IMR-90 (cell line): ENCODE results near the gene GPHA2. TPM values are rescaled to one million over a fixed set of nuclear protein-coding genes. Genes with fewer than 3 reads are reported as not detected.
A peak's percentile ranks its signal among the peaks of the same experiment; 100 is the strongest.

ENCODE experiments used
- ATAC-seq: fragments of 200-7000 bp; cut with Tn5 transposase; 2 replicates; pipeline ENCODE4 v1.9.1; 2020; ENCODE audit warnings: low read depth, mild to moderate bottlenecking, moderate library complexity
- BruUV-seq: library from RNA; stranded (reverse); fragments of 400-500 nt; replicated peaks from 2 replicates; lab custom pipeline; 2021; lab: Mats Ljungman, UMichigan
- CTCF ChIA-PET: fragments of 300-600 bp; formaldehyde crosslinking; extraction: SDS; loops from one replicate; lab custom pipeline; 2021; ENCODE audit warnings: antibody characterized with exemption; lab: Yijun Ruan, JAX
- POLR2A ChIA-PET: fragments of 300-600 bp; sonication (Branson Sonifier 250); formaldehyde crosslinking; loops from one replicate; lab custom pipeline; 2022; ENCODE audit warnings: antibody characterized with exemption; ENCODE audit not compliant: unreplicated experiment; lab: Charles Lee
- DNase-seq: peaks from one replicate; pipeline ENCODE4 v3.0.0; 2013
- H2AFZ ChIP-seq: replicated peaks from 2 replicates; pipeline ENCODE3; 2013; ENCODE audit warnings: low read length, mild to moderate bottlenecking; ENCODE audit not compliant: poor library complexity
- H2AK5ac ChIP-seq: 2 replicates; pipeline ENCODE4 v1.6.1; 2013; ENCODE audit warnings: low read depth, low read length, inconsistent platforms
- H2AK9ac ChIP-seq: replicated peaks from 2 replicates; pipeline ENCODE3; 2013; ENCODE audit warnings: mild to moderate bottlenecking, low read depth, low read length, moderate library complexity; ENCODE audit not compliant: poor library complexity
- H2BK120ac ChIP-seq: 2 replicates; pipeline ENCODE4 v1.6.1; 2013; ENCODE audit warnings: low read depth, low read length, inconsistent platforms
- H2BK15ac ChIP-seq: 3 replicates; pipeline ENCODE4 v1.6.1; 2013; ENCODE audit warnings: low read depth, low read length, inconsistent platforms
- H2BK20ac ChIP-seq: 2 replicates; pipeline ENCODE4 v1.6.1; 2013; ENCODE audit warnings: low read depth, mild to moderate bottlenecking, inconsistent platforms, low read length, moderate library complexity
- H2BK5ac ChIP-seq: 2 replicates; pipeline ENCODE4 v1.6.1; 2013; ENCODE audit warnings: mild to moderate bottlenecking, low read depth, low read length, inconsistent platforms; ENCODE audit not compliant: poor library complexity, severe bottlenecking
- H3K14ac ChIP-seq: replicated peaks from 2 replicates; pipeline ENCODE4 v1.6.1; 2013; ENCODE audit warnings: low read depth, low read length, inconsistent platforms
- H3K18ac ChIP-seq: 2 replicates; pipeline ENCODE4 v1.6.1; 2013; ENCODE audit warnings: low read depth, low read length, control low read depth
- H3K23ac ChIP-seq: 2 replicates; pipeline ENCODE4 v1.6.1; 2013; ENCODE audit warnings: low read depth, low read length, inconsistent platforms
- H3K27ac ChIP-seq: 2 replicates; pipeline ENCODE4 v1.5.1; 2013; ENCODE audit warnings: mild to moderate bottlenecking, control low read depth, low read length; ENCODE audit not compliant: insufficient read depth
- H3K27me3 ChIP-seq: 2 replicates; pipeline ENCODE4 v1.6.1; 2013; ENCODE audit warnings: low read length; ENCODE audit not compliant: control insufficient read depth, insufficient read depth
- H3K36me3 ChIP-seq: 2 replicates; pipeline ENCODE4 v1.6.1; 2013; ENCODE audit warnings: low read length, mixed read lengths; ENCODE audit not compliant: control insufficient read depth, insufficient read depth
- H3K4ac ChIP-seq: 2 replicates; pipeline ENCODE4 v1.6.1; 2013; ENCODE audit warnings: low read depth, low read length, inconsistent platforms
- H3K4me1 ChIP-seq: 2 replicates; pipeline ENCODE4 v1.6.1; 2013; ENCODE audit warnings: low read length, mixed read lengths; ENCODE audit not compliant: control insufficient read depth, insufficient read depth
- H3K4me2 ChIP-seq: 2 replicates; pipeline ENCODE4 v1.6.1; 2013; ENCODE audit warnings: low read depth, mild to moderate bottlenecking, control low read depth, low read length, moderate library complexity
- H3K4me3 ChIP-seq: 2 replicates; pipeline ENCODE4 v1.5.1; 2013; ENCODE audit warnings: low read depth, mild to moderate bottlenecking, control low read depth, low read length, moderate library complexity; ENCODE audit not compliant: insufficient read depth
- H3K56ac ChIP-seq: 2 replicates; pipeline ENCODE4 v1.6.1; 2013; ENCODE audit warnings: low read length, inconsistent platforms; ENCODE audit not compliant: insufficient read depth; ENCODE audit errors: extremely low read depth
- H3K79me1 ChIP-seq, 2 experiments: 2 replicates each; pipeline ENCODE4 v1.6.1; 2013; ENCODE audit warnings: low read length in 2 of 2, inconsistent platforms in 1 of 2, low read depth in 1 of 2
- H3K9ac ChIP-seq: 2 replicates; pipeline ENCODE4 v1.6.1; 2013; ENCODE audit warnings: low read depth, low read length, control low read depth
- H3K9me1 ChIP-seq: 2 replicates; pipeline ENCODE4 v1.6.1; 2013; ENCODE audit warnings: low read length, inconsistent platforms; ENCODE audit not compliant: insufficient read depth
- H3K9me3 ChIP-seq: 2 replicates; pipeline ENCODE4 v1.6.1; 2013; ENCODE audit warnings: low read length; ENCODE audit not compliant: control insufficient read depth, insufficient read depth
- H4K20me1 ChIP-seq: 2 replicates; pipeline ENCODE4 v1.6.1; 2013; ENCODE audit warnings: low read length, inconsistent platforms; ENCODE audit not compliant: insufficient read depth
- H4K5ac ChIP-seq: 2 replicates; pipeline ENCODE4 v1.6.1; 2013; ENCODE audit warnings: mild to moderate bottlenecking, low read depth, low read length, control low read depth
- H4K8ac ChIP-seq, 2 experiments: 2 replicates each; pipeline ENCODE4 v1.6.1; 2013; ENCODE audit warnings: low read depth in 2 of 2, low read length in 2 of 2, control low read depth in 1 of 2, inconsistent platforms in 1 of 2
- H4K91ac ChIP-seq: 2 replicates; pipeline ENCODE4 v1.6.1; 2013; ENCODE audit warnings: low read depth, low read length, inconsistent platforms; ENCODE audit not compliant: insufficient read depth
- BHLHE40 ChIP-seq: fragments of 150-350 bp; IDR thresholded peaks from 2 replicates; pipeline ENCODE4 v1.6.1; 2016; ENCODE audit warnings: mild to moderate bottlenecking, low read depth, low read length
- CEBPB ChIP-seq: IDR thresholded peaks from 2 replicates; pipeline ENCODE4 v1.6.1; 2012; ENCODE audit warnings: low read depth, low read length, improper control_type of control experiment
- CHD1 ChIP-seq: IDR thresholded peaks from 2 replicates; pipeline ENCODE4 v1.6.1; 2012; ENCODE audit warnings: low read depth, low read length, improper control_type of control experiment
- FOS ChIP-seq: fragments of 150-350 bp; IDR thresholded peaks from 2 replicates; pipeline ENCODE4 v1.6.1; 2016; ENCODE audit warnings: low read depth, low read length
- MAFK ChIP-seq: IDR thresholded peaks from 2 replicates; pipeline ENCODE4 v1.6.1; 2012; ENCODE audit warnings: low read depth, low read length, improper control_type of control experiment
- MAZ ChIP-seq: IDR thresholded peaks from 2 replicates; pipeline ENCODE4 v1.6.1; 2012; ENCODE audit warnings: low read depth, mild to moderate bottlenecking, low read length, improper control_type of control experiment, moderate library complexity, borderline replicate concordance
- MXI1 ChIP-seq: IDR thresholded peaks from 2 replicates; pipeline ENCODE4 v1.6.1; 2012; ENCODE audit warnings: low read depth, mild to moderate bottlenecking, low read length, moderate library complexity, borderline replicate concordance
- NFE2L2 ChIP-seq: fragments of 150-350 bp; IDR thresholded peaks from 2 replicates; pipeline ENCODE4 v1.6.1; 2016; ENCODE audit warnings: low read depth, mild to moderate bottlenecking, low read length
- POLR2A ChIP-seq: IDR thresholded peaks from 2 replicates; pipeline ENCODE4 v1.6.1; 2012; ENCODE audit warnings: mild to moderate bottlenecking, low read depth, low read length
- RAD21 ChIP-seq: IDR thresholded peaks from 2 replicates; pipeline ENCODE4 v1.6.1; 2012; ENCODE audit warnings: low read length, improper control_type of control experiment
- RCOR1 ChIP-seq: IDR thresholded peaks from 2 replicates; pipeline ENCODE4 v1.6.1; 2012; ENCODE audit warnings: mild to moderate bottlenecking, low read length, improper control_type of control experiment; ENCODE audit not compliant: insufficient replicate concordance
- RFX5 ChIP-seq: IDR thresholded peaks from 2 replicates; pipeline ENCODE4 v1.8.0; 2012; ENCODE audit warnings: low read depth, mild to moderate bottlenecking, low read length, moderate library complexity
- SMC3 ChIP-seq: fragments of 150-350 bp; IDR thresholded peaks from 2 replicates; pipeline ENCODE4 v1.6.1; 2016; ENCODE audit warnings: low read depth, mild to moderate bottlenecking, antibody characterized with exemption, low read length, moderate library complexity
- WGBS, 2 experiments: methylation state at CpG; one replicate each; pipeline versions ENCODE4 v1.1.5 to v1.1.7; 2013; ENCODE audit warnings: missing lambda C conversion rate in 2 of 2; ENCODE audit not compliant: insufficient read length in 1 of 2; ENCODE audit errors: extremely low coverage in 2 of 2; 5-methylcytosine and 5-hydroxymethylcytosine counted together
- dilution Hi-C: fragments of 300-500 bp; cut with HindIII; formaldehyde crosslinking; loops from one replicate; pipeline ENCODE4 v1.14.3; 2018; ENCODE audit warnings: low sequenced_read_pairs; ENCODE audit not compliant: unreplicated experiment
- in situ Hi-C: fragments of 300-500 bp; cut with MboI; formaldehyde crosslinking; loops from 3 replicates; pipeline ENCODE4 v1.14.3; 2019; ENCODE audit warnings: low sequenced_read_pairs, inconsistent platforms, mixed read lengths
- intact Hi-C: fragments of 100-400 bp; cut with micrococcal nuclease; formaldehyde crosslinking; loops from 2 replicates; pipeline ENCODE4 v1.10.0; 2022
- polyA plus RNA-seq, 3 experiments: library from polyadenylated mRNA; depleted of rRNA; stranded (reverse); fragments of >200 nt; gene quantifications; 2 replicates each; pipeline ENCODE4 v1.2.3, GENCODE V29; 2012; ENCODE audit warnings: low replicate concordance in 1 of 3
- total RNA-seq: library from RNA; depleted of rRNA; stranded (reverse); fragments of >200 nt; gene quantifications from 2 replicates; pipeline ENCODE4 v1.2.3, GENCODE V29; 2012
- TF ChIP-seq, protein P1 (sequence below): fragments of 150-350 bp; IDR thresholded peaks from 2 replicates; pipeline ENCODE4 v1.6.1; 2017; ENCODE audit warnings: mild to moderate bottlenecking, antibody characterized with exemption, low read length, low read depth
- TF ChIP-seq, protein P2 (sequence below): fragments of 150-350 bp; IDR thresholded peaks from 2 replicates; pipeline ENCODE4 v1.6.1; 2016; ENCODE audit warnings: low read depth, mild to moderate bottlenecking, low read length, moderate library complexity, borderline replicate concordance

GPHA2 gene
- total and polyA plus RNA-seq, 2 of the 4 experiments (the other 2 are of a cell fraction) = not detected

- H4K91ac ChIP-seq = 0 out of 2 replicates have a peak overlapping the region, but pooled peaks have one; percentile 21
- dilution Hi-C loops = no loop called here
- DNase-seq (no peak), ATAC-seq (no peak)
- no peaks in the 10 kb centered on the region for H3K27me3 ChIP-seq
- H2AFZ ChIP-seq = peak overlapping the region; percentile 100
- no peak overlapping the region for H3K4ac ChIP-seq
- no peak overlapping the region; the same call in 1 of the 2 replicates for H3K56ac ChIP-seq
- no peak overlapping the region for H3K18ac ChIP-seq
- POLR2A ChIA-PET = no interaction called here
- intact Hi-C loops = loop anchor here (2.0 kb wide), 1 partner anchor 81 kb away; no protein-coding TSS in a partner anchor
- CTCF ChIA-PET = interaction anchor here (1.0 kb wide), 1 partner anchor 10 kb away, joined by 4 read pairs; the partner anchor contains the start of gene GPHA2
- BruUV-seq = no TSS peak
- peak overlapping the region; percentile 96 for H3K4me2 ChIP-seq
- peaks cover 5 to 33% of the 10 kb centered on the region in 2 experiments; a peak in 3 of 4 replicates for H3K79me1 ChIP-seq
- no peak overlapping the region for H4K5ac ChIP-seq
- in situ Hi-C loops = no loop called here
- peak overlapping the region; percentile 83 for H3K4me3 ChIP-seq
- H2BK120ac ChIP-seq = no peak overlapping the region
- no peaks in the 10 kb centered on the region for H3K9me3 ChIP-seq
- WGBS, 2 experiments = 67% methylated on average over 1 of the region's 24 CpGs; no CpG with 5 or more reads in 1 of the 2 experiments
- no peak overlapping the region for H2BK5ac ChIP-seq
- H3K9ac ChIP-seq = peak overlapping the region; percentile 81
- H4K20me1 ChIP-seq = peaks cover 2% of the 10 kb centered on the region
- H3K27ac ChIP-seq = no peak overlapping the region
- peak overlapping the region; percentile 96 for H2AK9ac ChIP-seq
- peak overlapping the region; percentile 86; the same call in 1 of the 2 replicates for H3K23ac ChIP-seq
- H3K4me1 ChIP-seq = peaks cover 7% of the 10 kb centered on the region
- no peak overlapping the region for H2AK5ac ChIP-seq
- H3K14ac ChIP-seq = peak overlapping the region; percentile 92
- H2BK20ac ChIP-seq = no peak overlapping the region
- 0 out of 2 replicates have a peak, but pooled peaks cover 6% of the 10 kb centered on the region for H3K9me1 ChIP-seq
- no peak overlapping the region for H2BK15ac ChIP-seq
- H3K36me3 ChIP-seq = peaks cover 28% of the 10 kb centered on the region
- no peak overlapping the region for H4K8ac ChIP-seq
- TF ChIP-seq MXI1 (no peak), NFE2L2 (no peak), BHLHE40 (no peak), POLR2A (no peak), RCOR1 (no peak), CEBPB (no peak), MAZ (no peak), RAD21 (no peak), SMC3 (no peak), RFX5 (no peak), FOS (no peak), CHD1 (no peak), MAFK (no peak)
- TF ChIP-seq, protein P1, sequence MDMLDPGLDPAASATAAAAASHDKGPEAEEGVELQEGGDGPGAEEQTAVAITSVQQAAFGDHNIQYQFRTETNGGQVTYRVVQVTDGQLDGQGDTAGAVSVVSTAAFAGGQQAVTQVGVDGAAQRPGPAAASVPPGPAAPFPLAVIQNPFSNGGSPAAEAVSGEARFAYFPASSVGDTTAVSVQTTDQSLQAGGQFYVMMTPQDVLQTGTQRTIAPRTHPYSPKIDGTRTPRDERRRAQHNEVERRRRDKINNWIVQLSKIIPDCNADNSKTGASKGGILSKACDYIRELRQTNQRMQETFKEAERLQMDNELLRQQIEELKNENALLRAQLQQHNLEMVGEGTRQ = no peak
- TF ChIP-seq, protein P2, sequence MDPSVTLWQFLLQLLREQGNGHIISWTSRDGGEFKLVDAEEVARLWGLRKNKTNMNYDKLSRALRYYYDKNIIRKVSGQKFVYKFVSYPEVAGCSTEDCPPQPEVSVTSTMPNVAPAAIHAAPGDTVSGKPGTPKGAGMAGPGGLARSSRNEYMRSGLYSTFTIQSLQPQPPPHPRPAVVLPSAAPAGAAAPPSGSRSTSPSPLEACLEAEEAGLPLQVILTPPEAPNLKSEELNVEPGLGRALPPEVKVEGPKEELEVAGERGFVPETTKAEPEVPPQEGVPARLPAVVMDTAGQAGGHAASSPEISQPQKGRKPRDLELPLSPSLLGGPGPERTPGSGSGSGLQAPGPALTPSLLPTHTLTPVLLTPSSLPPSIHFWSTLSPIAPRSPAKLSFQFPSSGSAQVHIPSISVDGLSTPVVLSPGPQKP = no peak
These were observed 9.9 kb downstream of the GPHA2 start for GRCh38 chr11:64925536-64926436.
